H1 (cell line): Measurements from ENCODE around the gene RGL1. TPM values are rescaled to one million over a fixed set of nuclear protein-coding genes. Genes with fewer than 3 reads are reported as not detected.

Source experiments
- BRCA1 ChIP-seq: IDR thresholded peaks from 2 replicates; pipeline ENCODE4 v1.6.1; 2012; ENCODE audit warnings: low read depth, low read length, improper control_type of control experiment
- JUN ChIP-seq: IDR thresholded peaks from 2 replicates; pipeline ENCODE4 v1.6.1; 2011; ENCODE audit warnings: low read depth, mild to moderate bottlenecking, improper control_type of control experiment, low read length
- PHF8 ChIP-seq: fragments of 200-600 bp; sonication (generic); conservative IDR thresholded peaks from 2 replicates; pipeline ENCODE4 v1.7.1; 2012; ENCODE audit warnings: low read depth, mild to moderate bottlenecking, inconsistent platforms, low read length, moderate library complexity
- RAD21 ChIP-seq, 2 experiments: IDR thresholded peaks in 1 of 2; conservative IDR thresholded peaks in 1 of 2; 2 replicates each; pipeline ENCODE4 v1.6.1; 2011; ENCODE audit warnings: low read depth in 2 of 2, low read length in 2 of 2, improper control_type of control experiment in 1 of 2, inconsistent platforms in 1 of 2, mild to moderate bottlenecking in 1 of 2, moderate library complexity in 1 of 2
- SIX5 ChIP-seq: IDR thresholded peaks from 2 replicates; pipeline ENCODE4 v1.6.1; 2011; ENCODE audit warnings: mild to moderate bottlenecking, low read depth, low read length
- TBP ChIP-seq: IDR thresholded peaks from 2 replicates; pipeline ENCODE4 v1.6.1; 2011; ENCODE audit warnings: low read depth, low read length, improper control_type of control experiment
- TCF12 ChIP-seq: IDR thresholded peaks from 2 replicates; pipeline ENCODE4 v1.6.1; 2011; ENCODE audit warnings: low read depth, mild to moderate bottlenecking, low read length
- polyA plus RNA-seq, 7 experiments: library from polyadenylated mRNA; depleted of rRNA in 3 of 7; stranded (reverse) in 5 of 7; unstranded in 2 of 7; fragments of >200 nt in 5 of 7; fragments of 200-250 nt in 2 of 7; gene quantifications; 1 replicate in 5 of 7; 2 replicates in 1 of 7; 4 replicates in 1 of 7; pipeline versions ENCODE4 v1.2.1 to v1.2.3, GENCODE V29; 2011 to 2013; ENCODE audit warnings: missing spikeins in 2 of 7, mixed read lengths in 2 of 7
- total RNA-seq: library from RNA; stranded (reverse); fragmentation: NEBNext Ultra II Directional; extraction: Animal tissue kit (Norgen Biotek cat#: 25700); gene quantifications from 2 replicates; pipeline ENCODE4 v1.2.1, GENCODE V29; 2021
- TF ChIP-seq, protein P1 (sequence below): fragments of 300-600 bp; sonication (generic); IDR thresholded peaks from 2 replicates; pipeline ENCODE4 v1.7.1; 2012; ENCODE audit warnings: low read length, moderate library complexity, mild to moderate bottlenecking, inconsistent platforms; ENCODE audit not compliant: insufficient replicate concordance
- TF ChIP-seq, protein P2 (sequence below): IDR thresholded peaks from 2 replicates; pipeline ENCODE4 v1.6.1; 2011; ENCODE audit warnings: low read depth, mild to moderate bottlenecking, low read length; ENCODE audit not compliant: insufficient read depth

Gene RGL1
- total and polyA plus RNA-seq, 2 of the 8 experiments (the other 6 are each of a cell fraction or from before 2014, with no cell fraction given) = 0.98 to 2.4 TPM

GRCh38 chr1:183891158-183891856 is 86.4 kb downstream of the RGL1 start (continued):
- TF ChIP-seq, protein P1, sequence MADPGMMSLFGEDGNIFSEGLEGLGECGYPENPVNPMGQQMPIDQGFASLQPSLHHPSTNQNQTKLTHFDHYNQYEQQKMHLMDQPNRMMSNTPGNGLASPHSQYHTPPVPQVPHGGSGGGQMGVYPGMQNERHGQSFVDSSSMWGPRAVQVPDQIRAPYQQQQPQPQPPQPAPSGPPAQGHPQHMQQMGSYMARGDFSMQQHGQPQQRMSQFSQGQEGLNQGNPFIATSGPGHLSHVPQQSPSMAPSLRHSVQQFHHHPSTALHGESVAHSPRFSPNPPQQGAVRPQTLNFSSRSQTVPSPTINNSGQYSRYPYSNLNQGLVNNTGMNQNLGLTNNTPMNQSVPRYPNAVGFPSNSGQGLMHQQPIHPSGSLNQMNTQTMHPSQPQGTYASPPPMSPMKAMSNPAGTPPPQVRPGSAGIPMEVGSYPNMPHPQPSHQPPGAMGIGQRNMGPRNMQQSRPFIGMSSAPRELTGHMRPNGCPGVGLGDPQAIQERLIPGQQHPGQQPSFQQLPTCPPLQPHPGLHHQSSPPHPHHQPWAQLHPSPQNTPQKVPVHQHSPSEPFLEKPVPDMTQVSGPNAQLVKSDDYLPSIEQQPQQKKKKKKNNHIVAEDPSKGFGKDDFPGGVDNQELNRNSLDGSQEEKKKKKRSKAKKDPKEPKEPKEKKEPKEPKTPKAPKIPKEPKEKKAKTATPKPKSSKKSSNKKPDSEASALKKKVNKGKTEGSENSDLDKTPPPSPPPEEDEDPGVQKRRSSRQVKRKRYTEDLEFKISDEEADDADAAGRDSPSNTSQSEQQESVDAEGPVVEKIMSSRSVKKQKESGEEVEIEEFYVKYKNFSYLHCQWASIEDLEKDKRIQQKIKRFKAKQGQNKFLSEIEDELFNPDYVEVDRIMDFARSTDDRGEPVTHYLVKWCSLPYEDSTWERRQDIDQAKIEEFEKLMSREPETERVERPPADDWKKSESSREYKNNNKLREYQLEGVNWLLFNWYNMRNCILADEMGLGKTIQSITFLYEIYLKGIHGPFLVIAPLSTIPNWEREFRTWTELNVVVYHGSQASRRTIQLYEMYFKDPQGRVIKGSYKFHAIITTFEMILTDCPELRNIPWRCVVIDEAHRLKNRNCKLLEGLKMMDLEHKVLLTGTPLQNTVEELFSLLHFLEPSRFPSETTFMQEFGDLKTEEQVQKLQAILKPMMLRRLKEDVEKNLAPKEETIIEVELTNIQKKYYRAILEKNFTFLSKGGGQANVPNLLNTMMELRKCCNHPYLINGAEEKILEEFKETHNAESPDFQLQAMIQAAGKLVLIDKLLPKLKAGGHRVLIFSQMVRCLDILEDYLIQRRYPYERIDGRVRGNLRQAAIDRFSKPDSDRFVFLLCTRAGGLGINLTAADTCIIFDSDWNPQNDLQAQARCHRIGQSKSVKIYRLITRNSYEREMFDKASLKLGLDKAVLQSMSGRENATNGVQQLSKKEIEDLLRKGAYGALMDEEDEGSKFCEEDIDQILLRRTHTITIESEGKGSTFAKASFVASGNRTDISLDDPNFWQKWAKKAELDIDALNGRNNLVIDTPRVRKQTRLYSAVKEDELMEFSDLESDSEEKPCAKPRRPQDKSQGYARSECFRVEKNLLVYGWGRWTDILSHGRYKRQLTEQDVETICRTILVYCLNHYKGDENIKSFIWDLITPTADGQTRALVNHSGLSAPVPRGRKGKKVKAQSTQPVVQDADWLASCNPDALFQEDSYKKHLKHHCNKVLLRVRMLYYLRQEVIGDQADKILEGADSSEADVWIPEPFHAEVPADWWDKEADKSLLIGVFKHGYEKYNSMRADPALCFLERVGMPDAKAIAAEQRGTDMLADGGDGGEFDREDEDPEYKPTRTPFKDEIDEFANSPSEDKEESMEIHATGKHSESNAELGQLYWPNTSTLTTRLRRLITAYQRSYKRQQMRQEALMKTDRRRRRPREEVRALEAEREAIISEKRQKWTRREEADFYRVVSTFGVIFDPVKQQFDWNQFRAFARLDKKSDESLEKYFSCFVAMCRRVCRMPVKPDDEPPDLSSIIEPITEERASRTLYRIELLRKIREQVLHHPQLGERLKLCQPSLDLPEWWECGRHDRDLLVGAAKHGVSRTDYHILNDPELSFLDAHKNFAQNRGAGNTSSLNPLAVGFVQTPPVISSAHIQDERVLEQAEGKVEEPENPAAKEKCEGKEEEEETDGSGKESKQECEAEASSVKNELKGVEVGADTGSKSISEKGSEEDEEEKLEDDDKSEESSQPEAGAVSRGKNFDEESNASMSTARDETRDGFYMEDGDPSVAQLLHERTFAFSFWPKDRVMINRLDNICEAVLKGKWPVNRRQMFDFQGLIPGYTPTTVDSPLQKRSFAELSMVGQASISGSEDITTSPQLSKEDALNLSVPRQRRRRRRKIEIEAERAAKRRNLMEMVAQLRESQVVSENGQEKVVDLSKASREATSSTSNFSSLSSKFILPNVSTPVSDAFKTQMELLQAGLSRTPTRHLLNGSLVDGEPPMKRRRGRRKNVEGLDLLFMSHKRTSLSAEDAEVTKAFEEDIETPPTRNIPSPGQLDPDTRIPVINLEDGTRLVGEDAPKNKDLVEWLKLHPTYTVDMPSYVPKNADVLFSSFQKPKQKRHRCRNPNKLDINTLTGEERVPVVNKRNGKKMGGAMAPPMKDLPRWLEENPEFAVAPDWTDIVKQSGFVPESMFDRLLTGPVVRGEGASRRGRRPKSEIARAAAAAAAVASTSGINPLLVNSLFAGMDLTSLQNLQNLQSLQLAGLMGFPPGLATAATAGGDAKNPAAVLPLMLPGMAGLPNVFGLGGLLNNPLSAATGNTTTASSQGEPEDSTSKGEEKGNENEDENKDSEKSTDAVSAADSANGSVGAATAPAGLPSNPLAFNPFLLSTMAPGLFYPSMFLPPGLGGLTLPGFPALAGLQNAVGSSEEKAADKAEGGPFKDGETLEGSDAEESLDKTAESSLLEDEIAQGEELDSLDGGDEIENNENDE = no peak
- no peak for TF ChIP-seq BRCA1
- no peak for TF ChIP-seq RAD21 (IDR thresholded peaks at IDR 0.05 in 1 of 2, conservative IDR thresholded peaks at IDR 0.05 in 1 of 2; ENCODE audit: low read depth in 2 of 2, low read length in 2 of 2)
- TF ChIP-seq TBP = no peak
- TF ChIP-seq SIX5 = no peak
- no peak for TF ChIP-seq PHF8
- TF ChIP-seq JUN = no peak
- no peak for TF ChIP-seq TCF12
- TF ChIP-seq, protein P2, sequence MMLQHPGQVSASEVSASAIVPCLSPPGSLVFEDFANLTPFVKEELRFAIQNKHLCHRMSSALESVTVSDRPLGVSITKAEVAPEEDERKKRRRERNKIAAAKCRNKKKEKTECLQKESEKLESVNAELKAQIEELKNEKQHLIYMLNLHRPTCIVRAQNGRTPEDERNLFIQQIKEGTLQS = no peak
